ENCODE results near the gene RNF214. TPM values are rescaled to one million over a fixed set of nuclear protein-coding genes. Genes with fewer than 3 reads are reported as not detected.

The RNF214 gene
- total and polyA plus RNA-seq, 2 of the 13 experiments (the other 11 are each of a cell fraction or from before 2014, with no cell fraction given), result 10.7 to 12.6 TPM

DNA sequence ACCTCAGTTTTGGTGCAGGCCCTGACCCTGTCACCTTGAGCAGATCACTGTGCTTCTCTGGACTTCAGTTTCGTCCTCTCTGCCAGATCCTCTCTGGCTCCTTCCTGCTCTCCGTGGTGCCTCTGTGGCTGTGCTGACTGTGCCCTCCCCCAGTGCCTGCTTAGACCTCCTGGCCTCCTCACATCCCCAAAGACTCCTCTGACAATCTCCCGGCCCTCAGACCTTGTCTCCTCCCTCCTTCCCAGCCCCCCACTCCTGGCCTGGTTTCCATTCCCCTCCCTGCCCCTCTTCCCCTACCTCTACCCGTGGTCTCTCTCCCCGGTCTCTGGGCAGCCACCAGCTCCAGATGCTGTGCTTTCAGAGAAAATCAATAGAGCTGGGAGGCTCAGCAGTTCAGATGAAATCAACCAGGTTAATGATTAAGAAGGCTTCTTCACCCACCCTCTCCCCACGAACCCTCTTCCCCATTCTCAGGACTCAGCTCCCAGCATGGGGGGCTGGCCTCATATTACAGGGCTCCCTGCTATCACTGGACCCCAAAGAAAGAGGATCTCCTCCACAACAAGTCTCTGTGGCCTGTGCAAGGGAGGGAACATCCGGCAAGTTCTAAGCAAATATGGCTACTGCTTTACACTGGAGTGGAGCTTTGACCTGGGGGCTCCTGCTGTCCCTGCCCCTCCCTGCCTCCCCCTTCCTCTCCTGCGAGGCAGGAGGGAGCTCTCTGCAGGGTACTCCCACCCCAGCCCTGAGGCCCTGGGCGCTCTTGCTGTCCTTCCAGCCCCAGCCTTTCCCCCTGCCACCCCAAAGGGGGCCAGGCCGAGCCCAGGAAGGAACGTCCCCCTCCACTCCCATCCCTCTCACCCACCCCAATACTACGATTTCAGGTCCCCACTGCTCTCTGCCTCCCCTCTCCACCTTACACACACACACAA lies 67.1 kb downstream of the RNF214 start (continued):
- TF ChIP-seq, protein P1, sequence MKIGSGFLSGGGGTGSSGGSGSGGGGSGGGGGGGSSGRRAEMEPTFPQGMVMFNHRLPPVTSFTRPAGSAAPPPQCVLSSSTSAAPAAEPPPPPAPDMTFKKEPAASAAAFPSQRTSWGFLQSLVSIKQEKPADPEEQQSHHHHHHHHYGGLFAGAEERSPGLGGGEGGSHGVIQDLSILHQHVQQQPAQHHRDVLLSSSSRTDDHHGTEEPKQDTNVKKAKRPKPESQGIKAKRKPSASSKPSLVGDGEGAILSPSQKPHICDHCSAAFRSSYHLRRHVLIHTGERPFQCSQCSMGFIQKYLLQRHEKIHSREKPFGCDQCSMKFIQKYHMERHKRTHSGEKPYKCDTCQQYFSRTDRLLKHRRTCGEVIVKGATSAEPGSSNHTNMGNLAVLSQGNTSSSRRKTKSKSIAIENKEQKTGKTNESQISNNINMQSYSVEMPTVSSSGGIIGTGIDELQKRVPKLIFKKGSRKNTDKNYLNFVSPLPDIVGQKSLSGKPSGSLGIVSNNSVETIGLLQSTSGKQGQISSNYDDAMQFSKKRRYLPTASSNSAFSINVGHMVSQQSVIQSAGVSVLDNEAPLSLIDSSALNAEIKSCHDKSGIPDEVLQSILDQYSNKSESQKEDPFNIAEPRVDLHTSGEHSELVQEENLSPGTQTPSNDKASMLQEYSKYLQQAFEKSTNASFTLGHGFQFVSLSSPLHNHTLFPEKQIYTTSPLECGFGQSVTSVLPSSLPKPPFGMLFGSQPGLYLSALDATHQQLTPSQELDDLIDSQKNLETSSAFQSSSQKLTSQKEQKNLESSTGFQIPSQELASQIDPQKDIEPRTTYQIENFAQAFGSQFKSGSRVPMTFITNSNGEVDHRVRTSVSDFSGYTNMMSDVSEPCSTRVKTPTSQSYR (CRISPR knock-in tag; IDR thresholded peaks at IDR 0.05; ENCODE audit: borderline replicate concordance), result peak; percentile 27; the same call in 1 of the 2 replicates
- TF ChIP-seq RBM22 (optimal IDR thresholded peaks at IDR 0.05; ENCODE audit: low read length) (no peak), DPF2 (CRISPR knock-in tag; IDR thresholded peaks at IDR 0.05; ENCODE audit: borderline replicate concordance, low read depth) (peak; percentile 59), ZNF703 (CRISPR knock-in tag; IDR thresholded peaks at IDR 0.05; ENCODE audit: borderline replicate concordance) (no peak), SUZ12 (IDR thresholded peaks at IDR 0.05; ENCODE audit: low read depth, low read length) (no peak), ZNF44 (CRISPR knock-in tag; IDR thresholded peaks at IDR 0.05) (no peak), ZNF274 (CRISPR knock-in tag; IDR thresholded peaks at IDR 0.05) (no peak), BORCS8-MEF2B (CRISPR knock-in tag; IDR thresholded peaks at IDR 0.05) (peak; percentile 13; the same call in 1 of the 2 replicates), HMG20A (CRISPR knock-in tag; IDR thresholded peaks at IDR 0.05; ENCODE audit: borderline replicate concordance) (no peak), HNRNPLL (IDR thresholded peaks at IDR 0.05; ENCODE audit: low read depth, low read length, poor library complexity, severe bottlenecking) (no peak), NFIB (CRISPR knock-in tag; IDR thresholded peaks at IDR 0.05; ENCODE audit: borderline replicate concordance) (no peak), ZNF20 (CRISPR knock-in tag; IDR thresholded peaks at IDR 0.05) (no peak), YY1 (IDR thresholded peaks at IDR 0.05; ENCODE audit: insufficient read depth, insufficient replicate concordance, low read depth, low read length) (peak; percentile 79), ZSCAN9 (CRISPR knock-in tag; IDR thresholded peaks at IDR 0.05; ENCODE audit: borderline replicate concordance) (no peak), HOXA5 (CRISPR knock-in tag; IDR thresholded peaks at IDR 0.05) (no peak; the same call in 1 of the 2 replicates)
- TF ChIP-seq, protein P2, sequence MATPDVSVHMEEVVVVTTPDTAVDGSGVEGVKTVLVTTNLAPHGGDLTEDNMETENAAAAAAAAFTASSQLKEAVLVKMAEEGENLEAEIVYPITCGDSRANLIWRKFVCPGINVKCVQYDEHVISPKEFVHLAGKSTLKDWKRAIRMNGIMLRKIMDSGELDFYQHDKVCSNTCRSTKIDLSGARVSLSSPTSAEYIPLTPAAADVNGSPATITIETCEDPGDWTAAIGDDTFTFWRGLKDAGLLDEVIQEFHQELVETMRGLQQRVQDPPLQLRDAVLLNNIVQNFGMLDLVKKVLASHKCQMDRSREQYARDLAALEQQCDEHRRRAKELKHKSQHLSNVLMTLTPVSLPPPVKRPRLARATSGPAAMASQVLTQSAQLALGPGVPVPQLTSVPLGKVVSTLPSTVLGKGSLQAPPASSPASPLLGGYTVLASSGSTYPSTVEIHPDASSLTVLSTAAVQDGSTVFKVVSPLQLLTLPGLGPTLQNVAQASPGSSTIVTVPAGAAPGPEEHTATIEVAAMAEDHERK (CRISPR knock-in tag; IDR thresholded peaks at IDR 0.05; ENCODE audit: low read depth), result no peak
- TF ChIP-seq, protein P3, sequence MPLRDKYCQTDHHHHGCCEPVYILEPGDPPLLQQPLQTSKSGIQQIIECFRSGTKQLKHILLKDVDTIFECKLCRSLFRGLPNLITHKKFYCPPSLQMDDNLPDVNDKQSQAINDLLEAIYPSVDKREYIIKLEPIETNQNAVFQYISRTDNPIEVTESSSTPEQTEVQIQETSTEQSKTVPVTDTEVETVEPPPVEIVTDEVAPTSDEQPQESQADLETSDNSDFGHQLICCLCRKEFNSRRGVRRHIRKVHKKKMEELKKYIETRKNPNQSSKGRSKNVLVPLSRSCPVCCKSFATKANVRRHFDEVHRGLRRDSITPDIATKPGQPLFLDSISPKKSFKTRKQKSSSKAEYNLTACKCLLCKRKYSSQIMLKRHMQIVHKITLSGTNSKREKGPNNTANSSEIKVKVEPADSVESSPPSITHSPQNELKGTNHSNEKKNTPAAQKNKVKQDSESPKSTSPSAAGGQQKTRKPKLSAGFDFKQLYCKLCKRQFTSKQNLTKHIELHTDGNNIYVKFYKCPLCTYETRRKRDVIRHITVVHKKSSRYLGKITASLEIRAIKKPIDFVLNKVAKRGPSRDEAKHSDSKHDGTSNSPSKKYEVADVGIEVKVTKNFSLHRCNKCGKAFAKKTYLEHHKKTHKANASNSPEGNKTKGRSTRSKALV (CRISPR knock-in tag; IDR thresholded peaks at IDR 0.05), result no peak
- TF ChIP-seq, protein P4, sequence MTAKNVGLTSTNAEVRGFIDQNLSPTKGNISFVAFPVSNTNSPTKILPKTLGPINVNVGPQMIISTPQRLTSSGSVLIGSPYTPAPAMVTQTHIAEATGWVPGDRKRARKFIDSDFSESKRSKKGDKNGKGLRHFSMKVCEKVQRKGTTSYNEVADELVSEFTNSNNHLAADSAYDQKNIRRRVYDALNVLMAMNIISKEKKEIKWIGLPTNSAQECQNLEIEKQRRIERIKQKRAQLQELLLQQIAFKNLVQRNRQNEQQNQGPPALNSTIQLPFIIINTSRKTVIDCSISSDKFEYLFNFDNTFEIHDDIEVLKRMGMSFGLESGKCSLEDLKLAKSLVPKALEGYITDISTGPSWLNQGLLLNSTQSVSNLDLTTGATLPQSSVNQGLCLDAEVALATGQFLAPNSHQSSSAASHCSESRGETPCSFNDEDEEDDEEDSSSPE (CRISPR knock-in tag; IDR thresholded peaks at IDR 0.05), result no peak

Data from HepG2 (cell line).